OCI-LY7 (cell line): ENCODE data around the gene ALB. TPM values are rescaled to one million over a fixed set of nuclear protein-coding genes. Genes with fewer than 3 reads are reported as not detected.

ENCODE experiments used
- BruUV-seq: library from RNA; stranded (reverse); fragments of 400-500 nt; replicated peaks from 2 replicates; lab custom pipeline; 2021; lab: Mats Ljungman, UMichigan
- CTCF ChIA-PET: fragments of 300-600 bp; sonication (Branson Sonifier 250); formaldehyde crosslinking; loops from one replicate; lab custom pipeline; 2022; ENCODE audit warnings: antibody characterized with exemption; ENCODE audit not compliant: unreplicated experiment; lab: Charles Lee
- POLR2A ChIA-PET: fragments of 300-600 bp; sonication (Branson Sonifier 250); formaldehyde crosslinking; loops from one replicate; lab custom pipeline; 2022; ENCODE audit warnings: antibody characterized with exemption; lab: Charles Lee
- DNase-seq: peaks from one replicate; pipeline ENCODE4 v3.0.0-alpha.2; 2015; ENCODE audit warnings: low spot score
- H2AFZ ChIP-seq: fragments of 200-600 bp; sonication (generic), shearing (Covaris generic); 2 replicates; pipeline ENCODE4 v1.6.1; 2014; ENCODE audit warnings: mild to moderate bottlenecking, antibody characterized with exemption, low read length, moderate library complexity
- H3K27ac ChIP-seq: fragments of 200-600 bp; sonication (generic); 2 replicates; pipeline ENCODE4 v1.5.1; 2014; ENCODE audit warnings: mixed run types, low read depth, mild to moderate bottlenecking, moderate library complexity, low read length, inconsistent platforms; ENCODE audit not compliant: poor library complexity, severe bottlenecking
- H3K36me3 ChIP-seq: fragments of 200-600 bp; sonication (generic); 2 replicates; pipeline ENCODE4 v1.6.1; 2014; ENCODE audit warnings: mild to moderate bottlenecking, antibody characterized with exemption, low read length, moderate library complexity, mixed read lengths; ENCODE audit not compliant: insufficient read depth
- H3K4me1 ChIP-seq: fragments of 200-600 bp; sonication (generic); 2 replicates; pipeline ENCODE4 v1.5.1; 2014; ENCODE audit warnings: mild to moderate bottlenecking, low read length; ENCODE audit not compliant: insufficient read depth, poor library complexity, severe bottlenecking
- H3K4me2 ChIP-seq: fragments of 200-600 bp; sonication (generic); 2 replicates; pipeline ENCODE4 v1.6.1; 2014; ENCODE audit warnings: mild to moderate bottlenecking, low read length
- H3K4me3 ChIP-seq: fragments of 200-600 bp; sonication (generic); 2 replicates; pipeline ENCODE4 v1.5.1; 2014; ENCODE audit warnings: mild to moderate bottlenecking, low read depth, low read length; ENCODE audit not compliant: poor library complexity, severe bottlenecking
- H3K79me2 ChIP-seq: fragments of 200-600 bp; sonication (generic); 2 replicates; pipeline ENCODE4 v1.6.1; 2016; ENCODE audit warnings: low read depth, mild to moderate bottlenecking, low read length, moderate library complexity, mixed read lengths; ENCODE audit not compliant: insufficient read depth
- H3K9me2 ChIP-seq: fragments of 200-600 bp; sonication (generic); 2 replicates; pipeline ENCODE4 v1.6.1; 2016; ENCODE audit warnings: mild to moderate bottlenecking, low read length, mixed read lengths; ENCODE audit not compliant: insufficient read depth
- H3K9me3 ChIP-seq: fragments of 200-600 bp; sonication (generic); 2 replicates; pipeline ENCODE4 v1.6.1; 2014; ENCODE audit warnings: mild to moderate bottlenecking, mixed run types, low read length, mixed read lengths
- H4K20me1 ChIP-seq: fragments of 200-600 bp; sonication (generic); 2 replicates; pipeline ENCODE4 v1.6.1; 2014; ENCODE audit warnings: mild to moderate bottlenecking, antibody characterized with exemption, low read length, moderate library complexity, mixed read lengths; ENCODE audit not compliant: insufficient read depth
- CTCF ChIP-seq: fragments of 200-600 bp; sonication (generic); conservative IDR thresholded peaks from 2 replicates; pipeline ENCODE4 v1.5.1; 2014; ENCODE audit warnings: mild to moderate bottlenecking, antibody characterized with exemption, low read length, moderate library complexity, mixed read lengths
- EZH2phosphoT487 ChIP-seq: fragments of 200-600 bp; sonication (generic); IDR thresholded peaks from 2 replicates; pipeline ENCODE4 v1.6.1; 2018; ENCODE audit warnings: low read depth, borderline replicate concordance, mild to moderate bottlenecking, mixed run types, antibody characterized with exemption, low read length, moderate library complexity, mixed read lengths
- intact Hi-C: fragments of 100-400 bp; cut with micrococcal nuclease; formaldehyde crosslinking; loops from one replicate; pipeline ENCODE4 v1.10.0; 2022; ENCODE audit not compliant: unreplicated experiment
- total RNA-seq, 2 experiments: library from RNA; depleted of rRNA in 1 of 2; stranded (reverse); fragments of >200 nt in 1 of 2; shearing (Covaris generic) in 1 of 2; gene quantifications; 2 replicates each; pipeline ENCODE4 v1.2.3, GENCODE V29; 2014 to 2022

ALB gene
- total RNA-seq, 2 experiments from 2014 or later, result not detected

- POLR2A ChIA-PET, result no interaction called here
- BruUV-seq, result no TSS peak
These were observed 47.3 kb downstream of the ALB start for GRCh38 chr4:73451404-73451803.

GRCh38 chr4:73451981-73452747 lies 48.1 kb downstream of the ALB start:
- intact Hi-C loops, result no loop called here
- TF ChIP-seq CTCF (no peak), EZH2phosphoT487 (no peak)
- H3K9me3 ChIP-seq, result no peaks in the 10 kb centered on the region
- H3K9me2 ChIP-seq, result no peaks in the 10 kb centered on the region
- ChIA-PET CTCF (no interaction called here), POLR2A (no interaction called here)
- no peaks in the 10 kb centered on the region for H4K20me1 ChIP-seq
- no peak overlapping the region for H3K4me2 ChIP-seq
- no peaks in the 10 kb centered on the region for H3K79me2 ChIP-seq
- H3K36me3 ChIP-seq, result no peaks in the 10 kb centered on the region
- DNase-seq, result no peak
- H3K4me1 ChIP-seq, result no peaks in the 10 kb centered on the region
- H2AFZ ChIP-seq, result no peak overlapping the region
- BruUV-seq, result no TSS peak
- no peak overlapping the region for H3K4me3 ChIP-seq
- H3K27ac ChIP-seq, result no peak overlapping the region

More at GRCh38 chr4:73451404-73451803, 47.3 kb downstream of the ALB start:
- Histone ChIP-seq H3K4me3 (no peak overlapping the region), H3K9me3 (no peaks in the 10 kb centered on the region), H3K36me3 (no peaks in the 10 kb centered on the region), H4K20me1 (no peaks in the 10 kb centered on the region), H3K9me2 (no peaks in the 10 kb centered on the region), H2AFZ (no peak overlapping the region), H3K79me2 (no peaks in the 10 kb centered on the region), H3K27ac (no peak overlapping the region), H3K4me2 (no peak overlapping the region), H3K4me1 (no peaks in the 10 kb centered on the region)
- CTCF ChIA-PET, result no interaction called here
- intact Hi-C loops, result no loop called here
- DNase-seq, result no peak
- TF ChIP-seq EZH2phosphoT487 (no peak), CTCF (no peak)

GRCh38 chr4:73452953-73453700 lies 49.0 kb downstream of the ALB start:
- H3K36me3 ChIP-seq, result no peaks in the 10 kb centered on the region
- TF ChIP-seq EZH2phosphoT487, result no peak
- no peak for TF ChIP-seq CTCF
- H4K20me1 ChIP-seq, result no peaks in the 10 kb centered on the region
- H3K4me3 ChIP-seq, result no peak overlapping the region
- intact Hi-C loops, result no loop called here
- ChIA-PET POLR2A (no interaction called here), CTCF (no interaction called here)
- no peak for DNase-seq
- BruUV-seq, result no TSS peak
- H2AFZ ChIP-seq, result no peak overlapping the region
- H3K4me1 ChIP-seq, result no peaks in the 10 kb centered on the region
- H3K4me2 ChIP-seq, result no peak overlapping the region
- no peaks in the 10 kb centered on the region for H3K79me2 ChIP-seq
- H3K27ac ChIP-seq, result no peak overlapping the region
- H3K9me3 ChIP-seq, result no peaks in the 10 kb centered on the region
- no peaks in the 10 kb centered on the region for H3K9me2 ChIP-seq
